HepG2 (cell line): ENCODE measurements around the gene COQ5. TPM values are rescaled to one million over a fixed set of nuclear protein-coding genes. Genes with fewer than 3 reads are reported as not detected.

Experiments used
- CBFB ChIP-seq: sonication (generic); formaldehyde crosslinking; IDR thresholded peaks from 2 replicates; pipeline ENCODE4 v1.4.0; 2020; ENCODE audit warnings: missing genetic modification reagents
- CCDC6 ChIP-seq: sonication (generic); formaldehyde crosslinking; IDR thresholded peaks from 2 replicates; pipeline ENCODE4 v1.8.1; 2022; ENCODE audit warnings: mild to moderate bottlenecking, missing genetic modification reagents, moderate library complexity
- EHMT2 ChIP-seq: fragments of 200-600 bp; sonication (generic); IDR thresholded peaks from 2 replicates; pipeline ENCODE4 v1.7.0; 2017; ENCODE audit warnings: antibody characterized with exemption, low read depth, low read length, borderline replicate concordance
- FOXA3 ChIP-seq: IDR thresholded peaks from 2 replicates; pipeline ENCODE4 v1.6.1; 2016; ENCODE audit warnings: missing genetic modification reagents, missing compliant biosample characterization
- FOXP1 ChIP-seq, 2 experiments: fragments of 450-650 bp in 1 of 2; IDR thresholded peaks; 2 replicates each; pipeline ENCODE4 v1.6.1; 2017 to 2018; ENCODE audit warnings: antibody characterized with exemption in 1 of 2
- GZF1 ChIP-seq: sonication (generic); formaldehyde crosslinking; IDR thresholded peaks from 2 replicates; pipeline ENCODE4 v1.5.1; 2020; ENCODE audit warnings: mild to moderate bottlenecking, missing genetic modification reagents
- MXI1 ChIP-seq: IDR thresholded peaks from 3 replicates; pipeline ENCODE4 v1.6.1; 2012; ENCODE audit warnings: low read depth, low read length, inconsistent platforms, borderline replicate concordance
- PPARG ChIP-seq: conservative IDR thresholded peaks from 2 replicates; pipeline ENCODE4 v1.6.1; 2016; ENCODE audit warnings: missing biosample characterization, missing genetic modification reagents
- SMAD9 ChIP-seq: sonication (generic); formaldehyde crosslinking; IDR thresholded peaks from 2 replicates; pipeline ENCODE4 v1.5.1; 2020; ENCODE audit warnings: mild to moderate bottlenecking, missing genetic modification reagents
- TEAD3 ChIP-seq: optimal IDR thresholded peaks from 2 replicates; pipeline ENCODE3; 2016; ENCODE audit warnings: borderline replicate concordance
- XRCC5 ChIP-seq: fragments of 200-400 bp; formaldehyde crosslinking; optimal IDR thresholded peaks from 2 replicates; pipeline ENCODE3; 2017; ENCODE audit warnings: mild to moderate bottlenecking, low read length
- ZBTB1 ChIP-seq: sonication (generic); formaldehyde crosslinking; IDR thresholded peaks from 2 replicates; pipeline ENCODE4 v1.4.0; 2020; ENCODE audit warnings: missing genetic modification reagents, borderline replicate concordance
- ZBTB42 ChIP-seq: sonication (generic); formaldehyde crosslinking; IDR thresholded peaks from 2 replicates; pipeline ENCODE4 v1.5.0; 2020; ENCODE audit warnings: mild to moderate bottlenecking, missing genetic modification reagents
- ZNF431 ChIP-seq: sonication (generic); formaldehyde crosslinking; IDR thresholded peaks from 2 replicates; pipeline ENCODE4 v1.9.0; 2022; ENCODE audit warnings: missing genetic modification reagents, low read depth, mild to moderate bottlenecking, borderline replicate concordance
- ZNF562 ChIP-seq: sonication (generic); formaldehyde crosslinking; IDR thresholded peaks from 2 replicates; pipeline ENCODE4 v1.8.0; 2022; ENCODE audit warnings: missing genetic modification reagents, borderline replicate concordance
- polyA plus RNA-seq, 8 experiments: library from polyadenylated mRNA; depleted of rRNA in 3 of 8; stranded (reverse) in 7 of 8; unstranded in 1 of 8; fragments of >200 nt; fragmentation: Illumina TruSeq in 4 of 8; extraction: Trizol in 4 of 8; gene quantifications; 2 replicates each; pipeline versions ENCODE4 v1.2.1 to v1.2.3, GENCODE V29; 2011 to 2016; ENCODE audit warnings: low read depth in 4 of 8, missing spikeins in 1 of 8, mixed read lengths in 1 of 8; ENCODE audit not compliant: insufficient read depth in 1 of 8
- total RNA-seq, 5 experiments: library from RNA; depleted of rRNA; stranded (reverse); fragments of >200 nt; fragmentation: Illumina TruSeq; extraction: Trizol; gene quantifications; 2 replicates each; pipeline ENCODE4 v1.2.3, GENCODE V29; 2016; ENCODE audit warnings: low read depth in 1 of 5
- TF ChIP-seq, protein P1 (sequence below): sonication (generic); formaldehyde crosslinking; IDR thresholded peaks from 2 replicates; pipeline ENCODE4 v1.5.1; 2020; ENCODE audit warnings: mild to moderate bottlenecking, missing genetic modification reagents, moderate library complexity
- TF ChIP-seq, protein P2 (sequence below): sonication (generic); formaldehyde crosslinking; IDR thresholded peaks from 2 replicates; pipeline ENCODE4 v1.4.0; 2020; ENCODE audit warnings: missing genetic modification reagents
- TF ChIP-seq, protein P3 (sequence below): sonication (generic); formaldehyde crosslinking; IDR thresholded peaks from 2 replicates; pipeline ENCODE4 v1.4.0; 2020; ENCODE audit warnings: mild to moderate bottlenecking, missing genetic modification reagents
- TF ChIP-seq, protein P4 (sequence below): sonication (generic); formaldehyde crosslinking; IDR thresholded peaks from 2 replicates; pipeline ENCODE4 v1.5.1; 2020; ENCODE audit warnings: mild to moderate bottlenecking, moderate library complexity, missing genetic modification reagents

COQ5 gene
- total and polyA plus RNA-seq, 2 of the 13 experiments (the other 11 are each of a cell fraction or from before 2014, with no cell fraction given): 36.4 to 41.5 TPM

DNA sequence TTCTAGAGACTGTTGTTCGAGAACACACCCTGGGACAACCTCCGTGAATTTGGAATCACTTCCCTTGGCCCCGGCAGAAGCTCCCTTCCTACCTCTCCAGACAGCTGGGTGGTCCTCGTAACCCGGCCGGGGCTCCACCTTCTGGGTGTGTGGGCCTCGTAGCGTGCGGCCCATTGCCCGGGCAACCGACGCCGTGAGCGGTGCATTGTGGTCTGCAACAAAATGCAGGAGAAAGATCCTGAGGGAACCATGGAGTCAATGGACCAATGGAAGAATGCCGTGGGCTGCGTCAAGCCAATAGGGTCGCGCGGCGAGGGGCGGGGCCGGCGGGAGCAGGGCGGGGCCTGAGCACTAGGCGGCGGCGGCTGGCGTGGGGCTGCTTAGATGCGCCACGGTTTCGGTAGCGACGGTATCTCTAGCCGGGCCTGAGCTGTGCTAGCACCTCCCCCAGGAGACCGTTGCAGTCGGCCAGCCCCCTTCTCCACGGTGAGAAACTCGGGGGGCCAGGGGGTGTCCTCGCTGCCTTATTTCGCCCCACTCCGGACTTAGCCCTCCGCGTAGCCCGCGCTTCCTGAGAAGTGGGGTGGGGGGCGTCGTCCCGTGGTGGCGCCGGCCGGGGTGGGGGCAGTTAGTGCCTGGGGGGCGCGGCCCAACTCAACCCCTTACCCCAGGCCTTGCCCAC is 33.1 kb downstream of the COQ5 start, which contains the start of gene DYNLL1 (continued):
- TF ChIP-seq, protein P1, sequence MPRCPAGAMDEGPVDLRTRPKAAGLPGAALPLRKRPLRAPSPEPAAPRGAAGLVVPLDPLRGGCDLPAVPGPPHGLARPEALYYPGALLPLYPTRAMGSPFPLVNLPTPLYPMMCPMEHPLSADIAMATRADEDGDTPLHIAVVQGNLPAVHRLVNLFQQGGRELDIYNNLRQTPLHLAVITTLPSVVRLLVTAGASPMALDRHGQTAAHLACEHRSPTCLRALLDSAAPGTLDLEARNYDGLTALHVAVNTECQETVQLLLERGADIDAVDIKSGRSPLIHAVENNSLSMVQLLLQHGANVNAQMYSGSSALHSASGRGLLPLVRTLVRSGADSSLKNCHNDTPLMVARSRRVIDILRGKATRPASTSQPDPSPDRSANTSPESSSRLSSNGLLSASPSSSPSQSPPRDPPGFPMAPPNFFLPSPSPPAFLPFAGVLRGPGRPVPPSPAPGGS (CRISPR knock-in tag): no peak
- no peak for TF ChIP-seq EHMT2
- TF ChIP-seq SMAD9 (CRISPR knock-in tag): no peak
- TF ChIP-seq CBFB (CRISPR knock-in tag): no peak; the same call in none of the 2 replicates
- no peak for TF ChIP-seq PPARG (CRISPR knock-in tag)
- TF ChIP-seq FOXP1 (IDR thresholded peaks at IDR 0.05): no peak
- no peak for TF ChIP-seq FOXP1 (CRISPR knock-in tag; IDR thresholded peaks at IDR 0.05)
- TF ChIP-seq, protein P2, sequence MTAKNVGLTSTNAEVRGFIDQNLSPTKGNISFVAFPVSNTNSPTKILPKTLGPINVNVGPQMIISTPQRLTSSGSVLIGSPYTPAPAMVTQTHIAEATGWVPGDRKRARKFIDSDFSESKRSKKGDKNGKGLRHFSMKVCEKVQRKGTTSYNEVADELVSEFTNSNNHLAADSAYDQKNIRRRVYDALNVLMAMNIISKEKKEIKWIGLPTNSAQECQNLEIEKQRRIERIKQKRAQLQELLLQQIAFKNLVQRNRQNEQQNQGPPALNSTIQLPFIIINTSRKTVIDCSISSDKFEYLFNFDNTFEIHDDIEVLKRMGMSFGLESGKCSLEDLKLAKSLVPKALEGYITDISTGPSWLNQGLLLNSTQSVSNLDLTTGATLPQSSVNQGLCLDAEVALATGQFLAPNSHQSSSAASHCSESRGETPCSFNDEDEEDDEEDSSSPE (CRISPR knock-in tag): peak; percentile 54
- no peak for TF ChIP-seq ZNF562 (CRISPR knock-in tag)
- TF ChIP-seq GZF1 (CRISPR knock-in tag): no peak
- TF ChIP-seq XRCC5: peak; percentile 16
- TF ChIP-seq TEAD3: peak; percentile 51
- peak; percentile 68; the same call in 1 of the 2 replicates for TF ChIP-seq ZNF431 (CRISPR knock-in tag)
- TF ChIP-seq, protein P3, sequence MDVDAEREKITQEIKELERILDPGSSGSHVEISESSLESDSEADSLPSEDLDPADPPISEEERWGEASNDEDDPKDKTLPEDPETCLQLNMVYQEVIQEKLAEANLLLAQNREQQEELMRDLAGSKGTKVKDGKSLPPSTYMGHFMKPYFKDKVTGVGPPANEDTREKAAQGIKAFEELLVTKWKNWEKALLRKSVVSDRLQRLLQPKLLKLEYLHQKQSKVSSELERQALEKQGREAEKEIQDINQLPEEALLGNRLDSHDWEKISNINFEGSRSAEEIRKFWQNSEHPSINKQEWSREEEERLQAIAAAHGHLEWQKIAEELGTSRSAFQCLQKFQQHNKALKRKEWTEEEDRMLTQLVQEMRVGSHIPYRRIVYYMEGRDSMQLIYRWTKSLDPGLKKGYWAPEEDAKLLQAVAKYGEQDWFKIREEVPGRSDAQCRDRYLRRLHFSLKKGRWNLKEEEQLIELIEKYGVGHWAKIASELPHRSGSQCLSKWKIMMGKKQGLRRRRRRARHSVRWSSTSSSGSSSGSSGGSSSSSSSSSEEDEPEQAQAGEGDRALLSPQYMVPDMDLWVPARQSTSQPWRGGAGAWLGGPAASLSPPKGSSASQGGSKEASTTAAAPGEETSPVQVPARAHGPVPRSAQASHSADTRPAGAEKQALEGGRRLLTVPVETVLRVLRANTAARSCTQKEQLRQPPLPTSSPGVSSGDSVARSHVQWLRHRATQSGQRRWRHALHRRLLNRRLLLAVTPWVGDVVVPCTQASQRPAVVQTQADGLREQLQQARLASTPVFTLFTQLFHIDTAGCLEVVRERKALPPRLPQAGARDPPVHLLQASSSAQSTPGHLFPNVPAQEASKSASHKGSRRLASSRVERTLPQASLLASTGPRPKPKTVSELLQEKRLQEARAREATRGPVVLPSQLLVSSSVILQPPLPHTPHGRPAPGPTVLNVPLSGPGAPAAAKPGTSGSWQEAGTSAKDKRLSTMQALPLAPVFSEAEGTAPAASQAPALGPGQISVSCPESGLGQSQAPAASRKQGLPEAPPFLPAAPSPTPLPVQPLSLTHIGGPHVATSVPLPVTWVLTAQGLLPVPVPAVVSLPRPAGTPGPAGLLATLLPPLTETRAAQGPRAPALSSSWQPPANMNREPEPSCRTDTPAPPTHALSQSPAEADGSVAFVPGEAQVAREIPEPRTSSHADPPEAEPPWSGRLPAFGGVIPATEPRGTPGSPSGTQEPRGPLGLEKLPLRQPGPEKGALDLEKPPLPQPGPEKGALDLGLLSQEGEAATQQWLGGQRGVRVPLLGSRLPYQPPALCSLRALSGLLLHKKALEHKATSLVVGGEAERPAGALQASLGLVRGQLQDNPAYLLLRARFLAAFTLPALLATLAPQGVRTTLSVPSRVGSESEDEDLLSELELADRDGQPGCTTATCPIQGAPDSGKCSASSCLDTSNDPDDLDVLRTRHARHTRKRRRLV (CRISPR knock-in tag): no peak
- TF ChIP-seq ZBTB42 (CRISPR knock-in tag): peak; percentile 74; the same call in 1 of the 2 replicates
- TF ChIP-seq, protein P4, sequence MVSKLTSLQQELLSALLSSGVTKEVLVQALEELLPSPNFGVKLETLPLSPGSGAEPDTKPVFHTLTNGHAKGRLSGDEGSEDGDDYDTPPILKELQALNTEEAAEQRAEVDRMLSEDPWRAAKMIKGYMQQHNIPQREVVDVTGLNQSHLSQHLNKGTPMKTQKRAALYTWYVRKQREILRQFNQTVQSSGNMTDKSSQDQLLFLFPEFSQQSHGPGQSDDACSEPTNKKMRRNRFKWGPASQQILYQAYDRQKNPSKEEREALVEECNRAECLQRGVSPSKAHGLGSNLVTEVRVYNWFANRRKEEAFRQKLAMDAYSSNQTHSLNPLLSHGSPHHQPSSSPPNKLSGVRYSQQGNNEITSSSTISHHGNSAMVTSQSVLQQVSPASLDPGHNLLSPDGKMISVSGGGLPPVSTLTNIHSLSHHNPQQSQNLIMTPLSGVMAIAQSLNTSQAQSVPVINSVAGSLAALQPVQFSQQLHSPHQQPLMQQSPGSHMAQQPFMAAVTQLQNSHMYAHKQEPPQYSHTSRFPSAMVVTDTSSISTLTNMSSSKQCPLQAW (CRISPR knock-in tag): no peak
- peak; percentile 60; the same call in 1 of the 2 replicates for TF ChIP-seq FOXA3
- TF ChIP-seq CCDC6 (CRISPR knock-in tag): no peak
- TF ChIP-seq MXI1: peak; percentile 99
- TF ChIP-seq ZBTB1: no peak
